Stimulated activated CD4-positive, alpha-beta T cell treated with anti-CD3 and anti-CD28 coated beads, Interleukin-1b, Interleukin-23, amount 100 ng/mL, for 24 hours (primary cell): ENCODE measurements around the gene EIF3B.
"Not testable (repeated sequence)": the region's sequence is repeated elsewhere in the genome, so short reads cannot be mapped to it uniquely, and the experiment has no call there.

ENCODE experiments used
- DNase-seq, 4 experiments: peaks; one replicate each; pipeline ENCODE4 v3.0.0-alpha.2; 2020; ENCODE audit warnings: low read depth in 4 of 4, low spot score in 1 of 4

EIF3B gene

GRCh38 chr7:2399848-2400587, 45.4 kb downstream of the EIF3B start:
- no peak for DNase-seq

- no peak for DNase-seq
Measured at GRCh38 chr7:2402687-2403013, 48.0 kb downstream of the EIF3B start.

- DNase-seq: peak; percentile 84 to 92 (median 88)
Measured at GRCh38 chr7:2403014-2403717, 48.5 kb downstream of the EIF3B start, which contains the start of gene CHST12. Gene CHST12 (plus strand): TSS chr7:2403611. CDS start chr7:2432640, 29,029 bp downstream.

- no peak for DNase-seq
Measured at GRCh38 chr7:2403718-2404648, 49.4 kb downstream of the EIF3B start.

- no peak for DNase-seq
Measured at GRCh38 chr7:2404714-2405119, 50.1 kb downstream of the EIF3B start.

GRCh38 chr7:2405201-2405600, 50.6 kb downstream of the EIF3B start:
- no peak for DNase-seq

GRCh38 chr7:2405601-2406345, 51.1 kb downstream of the EIF3B start:
- DNase-seq: peak in 2 of 4 experiments; percentile 35 to 56

- no peak for DNase-seq
Measured at GRCh38 chr7:2409745-2410414, 55.3 kb downstream of the EIF3B start.

GRCh38 chr7:2411049-2411448, 56.4 kb downstream of the EIF3B start:
- no peak for DNase-seq

GRCh38 chr7:2411815-2412586, 57.4 kb downstream of the EIF3B start:
- DNase-seq: no peak

GRCh38 chr7:2412587-2413201, 58.1 kb downstream of the EIF3B start:
- no peak for DNase-seq

- no peak for DNase-seq
Measured at GRCh38 chr7:2416063-2416462, 61.4 kb downstream of the EIF3B start.

- no peak for DNase-seq
Measured at GRCh38 chr7:2416650-2417049, 62.0 kb downstream of the EIF3B start.

- DNase-seq: not testable (repeated sequence)
Measured at GRCh38 chr7:2417178-2417577, 62.6 kb downstream of the EIF3B start.

GRCh38 chr7:2417981-2418481, 63.4 kb downstream of the EIF3B start:
- peak in 1 of 4 experiments; percentile 20 for DNase-seq

GRCh38 chr7:2420216-2420933, 65.7 kb downstream of the EIF3B start:
- DNase-seq: no peak

- DNase-seq: no peak
Measured at GRCh38 chr7:2421943-2422310, 67.3 kb downstream of the EIF3B start.

GRCh38 chr7:2425749-2426148, 71.1 kb downstream of the EIF3B start:
- no peak for DNase-seq
